GM18499 (cell line): ENCODE results near the gene DOCK2.
"Not testable (repeated sequence)": the region's sequence is repeated elsewhere in the genome, so short reads cannot be mapped to it uniquely, and the experiment has no call there.

Experiments
- ATAC-seq: cut with Tn5 transposase; IDR thresholded peaks from one replicate; pipeline ENCODE4 v1.9.1; 2021; ENCODE audit warnings: moderate number of reproducible peaks; ENCODE audit not compliant: insufficient read depth, unreplicated experiment

Gene DOCK2

DNA sequence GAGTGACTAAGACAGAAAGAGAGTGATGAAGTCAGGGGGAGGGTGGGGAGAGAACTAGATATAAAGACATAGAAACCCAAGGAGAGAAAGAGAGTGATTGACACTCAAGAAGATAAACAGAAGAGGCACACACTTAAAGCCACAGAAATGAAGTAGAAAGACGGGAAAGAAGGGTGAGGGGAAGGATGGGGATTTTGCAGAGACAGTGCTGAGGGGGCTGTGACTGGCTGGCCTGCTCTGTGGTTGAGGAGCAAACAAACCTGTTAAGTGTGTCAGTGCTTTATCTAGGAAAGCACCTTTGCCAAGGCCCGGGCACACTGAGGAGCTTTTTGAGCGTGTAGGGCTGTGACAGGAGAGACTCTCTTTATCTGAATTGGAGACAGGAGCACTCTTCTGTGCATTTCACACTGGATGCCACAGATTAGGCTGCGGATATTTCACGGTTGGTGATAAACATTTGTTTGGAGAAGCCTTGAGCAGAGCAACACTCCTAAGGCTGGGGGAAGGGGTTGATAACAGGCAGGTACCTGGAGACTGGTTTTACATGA is 109.1 kb downstream of the DOCK2 start:
- ATAC-seq: no peak

- no peak for ATAC-seq
Measured at GRCh38 chr5:169748174-169748573, 111.1 kb downstream of the DOCK2 start.

DNA sequence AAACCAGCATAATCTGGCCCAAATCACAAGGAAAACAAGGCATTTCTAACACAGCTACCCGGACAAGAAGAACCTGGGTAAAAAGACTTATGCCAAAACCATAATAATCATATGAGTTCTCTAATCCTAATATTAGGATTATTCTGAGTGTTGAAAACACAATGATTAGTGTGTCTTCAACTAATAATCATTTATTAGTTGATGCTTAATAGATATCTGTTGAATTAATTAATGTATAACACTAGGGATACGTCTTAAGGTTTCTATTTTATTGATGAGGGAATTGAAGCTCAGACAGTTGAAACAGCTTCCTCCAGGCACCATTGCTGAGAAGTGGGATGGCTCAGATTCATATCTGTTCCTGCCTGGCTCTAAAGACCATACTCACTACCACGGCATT is 112.2 kb downstream of the DOCK2 start:
- no peak for ATAC-seq

GRCh38 chr5:169751490-169751889 is 114.4 kb downstream of the DOCK2 start:
- ATAC-seq: no peak

DNA sequence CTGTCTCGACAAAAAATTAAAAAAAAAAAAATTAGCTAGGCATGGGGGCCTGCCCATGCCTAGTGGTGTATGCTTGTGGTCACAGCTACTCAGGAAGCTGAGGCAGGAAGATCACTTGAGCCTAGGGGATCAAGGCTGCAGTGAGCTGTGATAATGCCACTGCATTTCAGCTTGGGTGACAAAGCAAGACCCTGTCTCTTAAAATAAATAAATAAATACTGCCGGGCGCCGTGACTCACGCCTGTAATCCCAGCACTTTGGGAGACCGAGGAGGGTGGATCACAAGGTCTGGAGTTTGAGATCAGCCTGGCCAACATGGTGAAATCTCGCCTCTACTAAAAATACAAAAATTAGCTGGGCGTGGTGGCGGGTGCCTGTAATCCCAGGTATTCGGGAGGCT is 115.5 kb downstream of the DOCK2 start:
- ATAC-seq: not testable (repeated sequence)

DNA sequence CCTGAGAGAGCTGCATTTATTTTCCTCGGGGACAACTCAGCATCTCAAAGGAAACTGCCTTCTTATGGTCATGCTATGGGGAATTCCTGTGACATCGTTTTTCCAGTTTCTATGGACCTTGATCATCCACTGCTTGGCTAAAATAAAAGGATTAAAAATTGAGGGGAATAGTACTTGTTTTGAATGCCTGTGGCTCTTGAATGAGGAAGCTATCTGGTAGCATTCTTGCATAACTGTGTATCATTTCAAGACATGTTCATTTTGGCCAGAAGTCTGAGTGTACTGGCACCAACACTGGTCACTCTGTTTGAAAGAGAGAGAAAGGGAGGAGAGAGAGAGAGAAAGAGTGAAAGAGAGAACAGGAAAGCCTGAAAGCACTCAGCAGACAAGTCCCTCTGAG is 116.7 kb downstream of the DOCK2 start:
- no peak for ATAC-seq

- no peak for ATAC-seq
Measured at GRCh38 chr5:169754737-169755136, 117.7 kb downstream of the DOCK2 start.

DNA sequence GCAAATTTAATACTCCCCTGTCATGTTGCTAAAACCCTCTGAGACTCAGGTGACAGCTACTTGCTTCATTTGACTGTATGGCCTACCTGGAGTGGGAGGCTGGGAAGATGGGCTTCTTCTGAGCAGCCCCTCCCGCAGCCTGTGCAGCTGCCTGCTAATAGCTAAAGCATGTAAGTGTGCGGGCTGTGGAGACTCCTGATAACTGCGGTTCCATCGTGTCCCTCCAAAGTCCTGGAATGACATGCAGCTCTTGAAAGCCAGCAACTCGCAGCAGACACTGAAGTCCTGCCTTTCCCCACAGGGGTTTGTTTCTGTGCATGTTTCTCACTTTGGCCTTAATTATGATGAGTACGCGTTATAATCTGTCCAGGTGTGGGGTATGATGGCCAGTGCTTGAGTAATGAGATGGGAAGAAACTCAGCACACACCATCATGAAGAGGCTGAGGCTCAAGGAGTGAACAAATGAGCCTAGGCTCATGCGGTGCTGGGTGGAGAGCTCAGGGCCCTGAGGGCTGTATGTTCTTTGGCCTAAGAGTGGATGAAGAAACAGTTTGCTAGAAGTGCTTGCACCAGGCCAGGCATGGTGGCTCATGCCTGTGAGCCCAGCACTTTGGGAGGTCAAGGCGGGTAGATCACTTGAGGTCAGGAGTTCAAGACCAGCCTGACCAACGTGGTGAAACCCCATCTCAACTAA is 119.1 kb downstream of the DOCK2 start:
- ATAC-seq: no peak

- ATAC-seq: no peak
Measured at GRCh38 chr5:169757016-169757415, 119.9 kb downstream of the DOCK2 start.

DNA sequence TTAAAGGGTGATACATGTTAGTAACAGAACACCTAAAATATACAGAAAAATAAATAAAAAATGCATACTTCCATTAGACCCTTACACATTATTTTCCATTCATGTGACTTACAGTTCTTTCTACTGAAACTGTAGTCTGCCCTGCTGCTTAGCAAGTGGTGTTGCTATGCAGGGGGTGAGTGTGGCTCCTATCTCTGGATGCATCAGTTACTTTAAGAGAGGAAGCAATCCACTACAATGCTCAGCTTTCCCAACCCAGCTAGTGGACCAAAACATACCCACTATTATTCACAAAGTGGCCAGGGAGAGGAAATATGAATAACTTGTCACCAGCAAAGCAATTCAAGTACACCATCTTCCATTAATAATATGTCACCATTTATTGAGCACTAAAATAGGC is 121.8 kb downstream of the DOCK2 start:
- ATAC-seq: no peak

DNA sequence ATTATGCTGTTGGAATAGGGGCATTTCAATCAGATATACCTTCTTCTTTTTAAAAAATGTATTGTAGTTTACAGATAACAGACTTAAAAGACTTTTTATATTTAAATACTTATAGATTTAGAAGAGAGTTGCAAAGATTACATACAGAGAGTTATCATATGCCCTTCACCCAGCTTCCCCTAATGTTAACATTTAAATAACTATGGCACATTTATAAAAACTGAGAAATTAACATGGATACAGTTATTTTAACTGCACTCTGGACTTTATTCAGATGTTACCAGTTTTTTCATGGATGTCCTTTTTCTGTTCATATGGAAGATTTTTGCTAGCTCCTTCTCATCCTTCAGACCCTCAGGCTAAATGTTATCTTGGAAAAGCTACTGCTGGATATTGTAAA is 123.2 kb downstream of the DOCK2 start:
- no peak for ATAC-seq

DNA sequence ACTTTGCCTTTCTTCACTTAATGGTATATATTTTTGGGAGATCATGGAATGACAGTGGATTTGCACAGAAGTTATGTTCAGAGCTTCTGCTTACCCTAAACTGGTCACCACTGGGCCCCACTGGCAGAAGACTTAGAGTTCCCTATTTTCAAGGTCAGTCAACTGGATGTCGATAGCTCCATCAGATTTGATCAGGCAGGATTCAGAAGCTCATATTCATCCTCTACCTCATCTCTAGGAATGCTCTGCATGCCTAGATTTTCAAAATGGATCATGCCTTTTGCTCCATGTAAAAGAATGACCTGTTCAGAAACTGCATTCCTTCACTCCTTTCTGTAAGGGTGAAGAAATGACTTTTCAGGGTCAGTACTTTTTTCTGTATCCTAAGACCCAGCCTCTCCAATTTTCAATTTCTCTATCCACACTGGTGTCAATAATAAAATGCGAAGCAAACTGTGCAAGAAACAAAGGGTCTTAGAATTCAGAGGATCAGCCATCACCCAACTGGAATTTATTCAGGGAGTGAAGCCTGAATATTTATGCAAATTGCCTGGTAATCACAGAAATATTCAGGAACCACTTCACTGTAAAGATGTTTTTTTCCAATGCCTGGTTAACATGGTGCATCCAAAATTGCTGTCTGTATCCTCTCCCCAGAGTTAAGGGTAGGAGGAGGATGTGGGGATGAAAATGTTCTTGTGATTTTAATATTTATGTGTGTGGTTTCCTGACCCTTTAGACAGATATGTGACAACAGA is 125.4 kb downstream of the DOCK2 start:
- no peak for ATAC-seq

DNA sequence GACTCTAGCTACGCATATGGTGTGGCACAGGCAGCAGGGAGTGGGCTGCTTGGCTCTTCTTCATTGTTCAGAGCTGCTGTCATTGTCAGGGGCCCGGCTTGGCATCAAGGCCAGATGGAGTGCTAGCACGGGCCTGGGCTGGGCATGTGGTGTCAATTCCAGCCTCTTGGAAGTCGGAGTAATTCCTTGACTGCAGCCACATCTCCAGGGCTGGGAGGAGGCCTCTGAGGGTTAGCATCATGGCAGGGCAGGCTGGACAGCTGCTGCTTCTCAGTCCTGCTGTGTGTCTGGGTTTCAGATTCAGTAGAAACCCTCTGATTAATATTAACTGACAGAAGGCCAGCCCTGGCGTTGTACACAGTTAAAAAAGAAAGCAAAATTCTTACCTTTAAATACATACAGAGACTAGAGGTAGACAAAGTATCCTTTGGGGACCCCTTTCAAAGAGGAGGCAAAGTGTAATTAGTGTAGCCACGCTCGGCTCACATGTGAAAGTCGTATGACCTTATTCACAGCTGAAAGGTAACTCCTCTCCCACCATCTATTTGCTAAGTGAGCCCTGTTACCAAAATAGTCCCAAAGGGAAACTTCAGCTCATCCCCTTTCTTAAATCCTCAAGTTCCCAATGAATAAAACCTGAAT is 126.4 kb downstream of the DOCK2 start:
- no peak for ATAC-seq

- no peak for ATAC-seq
Measured at GRCh38 chr5:169764018-169764378, 126.9 kb downstream of the DOCK2 start.

GRCh38 chr5:169765176-169765996 is 128.3 kb downstream of the DOCK2 start:
- no peak for ATAC-seq

GRCh38 chr5:169766943-169767342 is 129.9 kb downstream of the DOCK2 start:
- ATAC-seq: not testable (repeated sequence)

DNA sequence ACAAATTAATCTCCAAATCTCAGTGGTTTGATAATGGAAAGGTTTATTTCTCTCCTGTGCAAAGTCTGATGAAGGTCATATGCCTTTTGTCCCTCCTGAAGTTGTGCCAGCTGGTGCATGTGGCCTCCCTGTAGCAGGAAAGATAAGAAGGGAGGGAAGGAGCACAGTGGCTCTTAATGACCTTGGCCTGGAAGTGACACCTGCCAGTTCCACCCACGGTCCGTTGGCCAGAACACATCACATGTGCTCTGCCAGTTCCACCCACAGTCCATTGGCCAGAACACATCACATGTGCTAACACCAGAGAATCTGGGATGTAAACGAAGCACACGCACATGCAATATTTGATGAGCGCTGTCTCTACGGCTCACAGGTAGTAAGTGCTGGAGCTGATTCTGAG is 130.9 kb downstream of the DOCK2 start:
- ATAC-seq: no peak

DNA sequence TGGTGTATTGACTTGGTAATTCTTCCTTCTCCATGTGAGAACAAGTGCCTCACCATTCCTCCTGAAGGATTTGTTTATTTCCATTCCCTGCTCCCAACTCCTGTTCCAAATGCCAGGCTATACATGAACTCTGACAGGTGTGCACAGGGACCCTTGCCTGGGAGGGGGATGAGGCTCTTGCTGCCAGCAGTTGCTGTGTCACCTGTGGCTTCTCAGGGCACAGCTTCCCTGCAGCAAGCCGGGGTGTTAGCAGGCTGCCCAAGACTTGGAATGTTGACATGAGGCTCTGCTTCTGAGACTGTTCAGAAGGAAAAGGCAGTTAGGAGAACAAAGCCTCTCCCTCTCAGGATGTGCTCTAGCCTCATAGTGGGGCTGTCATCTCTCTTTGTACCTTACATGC is 131.3 kb downstream of the DOCK2 start:
- ATAC-seq: no peak

DNA sequence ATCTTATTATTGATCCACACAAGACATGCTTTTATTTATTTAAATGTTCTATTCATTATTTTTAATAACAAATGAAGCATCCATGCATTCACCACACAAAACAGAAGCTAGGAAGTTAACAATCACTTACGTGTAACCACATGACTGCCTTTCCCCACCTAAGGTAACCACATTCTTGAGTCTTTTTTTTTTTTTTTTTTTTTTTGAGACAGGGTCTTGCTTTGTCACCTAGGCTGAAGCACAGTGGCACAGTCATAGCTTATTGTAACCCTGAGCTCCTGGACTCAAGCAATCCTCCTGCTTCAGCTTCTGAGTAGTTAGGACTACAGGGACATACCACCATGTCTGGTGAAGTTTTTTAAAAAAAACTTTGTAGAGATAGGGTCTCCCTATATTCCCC is 133.0 kb downstream of the DOCK2 start:
- ATAC-seq: no peak

DNA sequence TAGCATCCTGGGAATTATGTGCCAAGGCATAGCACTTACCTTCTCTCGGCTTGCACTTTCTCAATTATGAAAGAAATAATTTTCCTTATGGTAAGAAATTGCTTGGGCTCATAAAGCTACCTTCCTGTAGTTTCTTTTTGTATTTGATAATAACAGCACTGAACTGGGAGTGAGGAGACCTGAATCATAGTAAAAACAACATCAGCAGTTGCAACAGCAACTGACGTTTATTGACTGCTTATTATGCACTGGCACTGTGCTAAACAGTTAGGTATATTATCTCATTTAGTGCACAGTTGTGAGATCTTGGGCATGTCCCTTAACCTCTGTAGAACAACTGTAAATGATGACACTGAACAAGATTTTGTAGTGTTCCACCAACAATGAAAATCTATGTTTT is 135.2 kb downstream of the DOCK2 start:
- no peak for ATAC-seq
